Measurements from ENCODE around the gene SLC39A7.
"Not testable (repeated sequence)": the region's sequence is repeated elsewhere in the genome, so short reads cannot be mapped to it uniquely, and the experiment has no call there.

SLC39A7 gene

GRCh38 chr6:33206864-33207551 lies 6.3 kb downstream of the SLC39A7 start:
- DNase-seq: no peak

- no peak for DNase-seq
Observed at GRCh38 chr6:33207552-33208090, 7.0 kb downstream of the SLC39A7 start.

- DNase-seq: peak; percentile 67
Observed at GRCh38 chr6:33208091-33208967, 7.7 kb downstream of the SLC39A7 start, which contains the start of gene RING1. Gene RING1, plus strand, starts transcription at chr6:33208500. Its CDS starts 323 bp downstream, at chr6:33208823.

DNA sequence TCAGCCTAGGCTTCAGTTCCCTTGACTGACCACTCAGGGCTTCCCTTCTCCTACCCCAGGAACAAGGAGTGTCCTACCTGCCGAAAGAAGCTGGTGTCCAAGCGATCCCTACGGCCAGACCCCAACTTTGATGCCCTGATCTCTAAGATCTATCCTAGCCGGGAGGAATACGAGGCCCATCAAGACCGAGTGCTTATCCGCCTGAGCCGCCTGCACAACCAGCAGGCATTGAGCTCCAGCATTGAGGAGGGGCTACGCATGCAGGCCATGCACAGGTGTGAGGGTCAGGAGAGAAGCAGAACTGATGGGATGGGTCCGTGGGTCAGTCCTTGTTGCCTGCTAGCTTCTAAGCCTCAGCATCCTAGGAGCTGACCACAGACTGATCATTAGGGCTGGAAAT lies 9.2 kb downstream of the SLC39A7 start:
- no peak for DNase-seq

GRCh38 chr6:33211136-33211535 lies 10.5 kb downstream of the SLC39A7 start:
- DNase-seq: no peak

DNA sequence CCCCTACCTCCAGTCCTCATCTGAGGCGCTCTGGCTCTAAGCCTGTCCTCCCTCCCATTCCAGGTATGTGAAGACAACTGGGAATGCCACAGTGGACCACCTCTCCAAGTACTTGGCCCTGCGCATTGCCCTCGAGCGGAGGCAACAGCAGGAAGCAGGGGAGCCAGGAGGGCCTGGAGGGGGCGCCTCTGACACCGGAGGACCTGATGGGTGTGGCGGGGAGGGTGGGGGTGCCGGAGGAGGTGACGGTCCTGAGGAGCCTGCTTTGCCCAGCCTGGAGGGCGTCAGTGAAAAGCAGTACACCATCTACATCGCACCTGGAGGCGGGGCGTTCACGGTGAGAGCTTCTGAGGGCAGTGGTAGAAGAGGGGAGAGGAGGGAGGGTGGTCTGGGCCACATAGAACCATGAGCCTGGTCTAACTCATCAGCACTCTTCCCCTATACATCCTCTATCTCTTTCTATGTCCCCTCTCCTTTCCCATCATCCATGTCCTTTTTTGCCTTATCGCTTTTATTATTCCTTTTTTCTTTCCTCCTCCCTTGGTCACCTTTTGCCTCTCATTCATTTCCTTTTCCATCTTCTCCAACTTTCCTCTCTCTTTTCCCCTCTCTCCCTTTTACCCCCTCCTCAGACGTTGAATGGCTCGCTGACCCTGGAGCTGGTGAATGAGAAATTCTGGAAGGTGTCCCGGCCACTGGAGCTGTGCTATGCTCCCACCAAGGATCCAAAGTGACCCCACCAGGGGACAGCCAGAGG lies 11.2 kb downstream of the SLC39A7 start:
- DNase-seq: no peak

- no peak for DNase-seq
Observed at GRCh38 chr6:33212857-33213165, 12.1 kb downstream of the SLC39A7 start.

- DNase-seq: no peak
Observed at GRCh38 chr6:33213166-33213988, 12.7 kb downstream of the SLC39A7 start.

DNA sequence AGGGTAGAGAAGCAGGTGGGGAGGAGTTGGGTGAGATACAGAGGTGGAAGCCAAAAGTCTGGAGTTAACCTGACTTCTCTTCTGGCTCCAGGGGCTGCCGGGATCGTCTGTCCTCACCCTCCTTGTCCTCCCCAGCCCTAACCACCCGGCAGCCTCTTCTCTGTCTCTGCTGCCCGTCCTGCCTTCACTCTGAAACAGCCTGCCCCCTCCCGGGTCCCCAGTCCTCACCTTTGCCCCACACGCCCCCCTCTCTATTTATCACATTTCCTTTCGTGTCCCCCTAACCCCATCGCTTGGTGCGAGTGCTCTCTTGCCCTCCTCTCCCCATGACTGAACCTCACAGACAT lies 13.3 kb downstream of the SLC39A7 start:
- no peak for DNase-seq

DNA sequence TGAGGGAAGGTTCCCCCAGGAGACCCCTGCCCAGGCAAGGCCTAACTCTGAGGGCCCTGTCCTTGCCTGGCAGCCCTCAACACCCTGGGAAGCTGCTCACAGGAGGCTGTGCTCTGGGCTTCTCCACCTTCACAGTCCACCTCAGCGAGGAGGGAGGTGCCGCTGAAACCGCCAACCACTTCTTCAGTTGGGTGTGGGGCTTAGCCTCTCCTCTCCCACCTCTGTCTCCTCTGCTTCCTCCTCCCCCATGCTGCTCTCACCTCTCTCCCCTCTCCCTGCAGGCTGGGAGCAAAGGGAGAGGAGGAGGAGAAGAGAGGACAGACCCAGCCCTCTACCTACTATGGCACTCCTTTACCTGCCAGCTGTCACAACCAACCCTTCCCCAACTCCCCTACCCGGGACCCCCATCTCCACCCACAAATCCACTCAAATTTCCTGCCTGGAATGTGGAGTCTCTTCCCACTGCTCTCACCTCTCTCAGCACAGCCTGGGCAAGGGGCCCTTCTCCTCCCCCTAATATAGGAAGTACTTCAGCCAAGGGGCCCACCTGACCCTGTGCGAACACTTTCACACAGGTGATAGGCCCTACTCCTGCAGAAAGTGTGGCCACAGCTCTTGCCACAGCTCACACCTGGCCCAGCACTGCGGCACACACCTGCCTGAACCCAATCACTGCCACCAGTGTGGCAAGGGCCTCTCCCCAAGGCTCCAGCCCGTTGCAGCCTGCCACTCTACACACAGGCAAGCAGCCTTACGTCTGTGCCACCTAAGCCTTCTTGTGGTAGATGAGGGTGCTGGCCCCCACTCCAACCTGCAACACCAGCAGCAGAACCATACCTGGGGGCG lies 14.8 kb downstream of the SLC39A7 start:
- no peak for DNase-seq

DNA sequence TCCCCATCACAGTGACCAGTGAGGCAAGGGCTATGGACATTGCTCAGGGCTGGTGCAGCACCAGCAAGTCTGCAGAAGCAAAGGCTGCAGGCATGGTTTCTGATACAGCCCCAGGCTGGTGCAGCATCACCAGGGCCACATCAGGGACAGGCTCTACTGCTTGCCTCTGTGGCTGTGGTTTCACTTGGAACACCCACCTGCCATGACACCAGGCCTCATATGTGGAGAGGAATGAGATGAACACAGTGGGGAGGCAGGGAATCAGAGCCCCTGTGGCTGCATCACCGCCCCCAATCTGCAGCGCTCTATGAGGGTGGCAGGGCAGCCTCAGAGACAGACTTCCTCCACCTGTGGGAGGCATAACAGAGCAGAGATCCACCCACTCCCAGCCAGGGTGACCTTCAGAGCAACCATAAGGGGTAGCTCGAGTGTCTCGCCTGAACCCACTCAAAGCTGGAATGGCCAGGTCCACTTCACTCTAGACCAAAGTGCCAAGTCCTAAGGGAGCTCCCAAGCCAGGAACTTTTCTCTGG lies 15.5 kb downstream of the SLC39A7 start:
- no peak for DNase-seq

GRCh38 chr6:33217246-33217645 lies 16.6 kb downstream of the SLC39A7 start:
- DNase-seq: no peak

GRCh38 chr6:33217681-33218080 lies 17.0 kb downstream of the SLC39A7 start:
- no peak for DNase-seq

- DNase-seq: not testable (repeated sequence)
Observed at GRCh38 chr6:33226503-33227120, 25.9 kb downstream of the SLC39A7 start.

DNA sequence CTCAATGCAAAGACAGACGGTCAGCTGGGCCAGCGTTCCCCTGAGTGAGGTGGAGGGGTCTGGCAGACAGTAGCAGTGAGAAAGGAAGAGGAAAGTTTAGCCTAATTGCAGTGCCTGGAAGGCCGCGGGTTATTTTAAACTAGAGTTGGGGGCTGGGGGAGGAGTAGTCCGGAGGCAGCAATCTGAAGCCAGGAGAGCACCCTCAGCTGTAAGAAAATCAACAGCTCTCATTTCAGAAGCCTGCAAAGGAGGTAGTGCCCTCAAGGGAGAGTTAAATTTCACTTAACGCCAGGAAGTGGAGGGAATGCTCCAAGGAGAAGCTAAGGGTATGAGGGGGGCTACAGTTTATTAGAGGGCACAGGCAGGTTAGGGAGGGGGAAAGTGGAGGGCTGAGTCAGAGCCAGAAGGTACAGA lies 34.6 kb downstream of the SLC39A7 start:
- DNase-seq: no peak

DNA sequence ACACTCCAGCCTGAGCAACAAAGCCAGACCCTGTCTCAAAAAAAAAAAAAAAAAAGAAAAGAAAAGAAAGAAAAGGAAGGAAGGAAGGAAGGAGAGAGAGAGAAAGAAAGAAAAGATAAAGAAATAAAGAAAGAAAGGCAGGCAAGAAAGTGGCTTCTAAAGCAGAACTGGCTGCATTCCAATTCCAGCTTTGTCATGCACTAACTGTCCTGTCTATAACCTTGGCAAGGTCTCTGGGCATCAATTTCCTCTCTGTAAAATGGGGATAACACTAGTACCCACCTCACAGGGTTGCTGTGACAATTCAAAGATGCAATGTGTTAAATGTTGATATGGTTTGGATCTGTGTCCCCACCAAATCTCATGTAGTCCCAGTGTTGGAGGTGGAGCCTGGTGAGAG lies 35.7 kb downstream of the SLC39A7 start:
- no peak for DNase-seq

GRCh38 chr6:33236852-33237251 lies 36.2 kb downstream of the SLC39A7 start:
- DNase-seq: no peak

GRCh38 chr6:33237741-33238140 lies 37.1 kb downstream of the SLC39A7 start:
- DNase-seq: no peak

GRCh38 chr6:33241968-33242367 lies 41.3 kb downstream of the SLC39A7 start:
- no peak for DNase-seq

- DNase-seq: no peak
Observed at GRCh38 chr6:33243476-33243875, 42.8 kb downstream of the SLC39A7 start.
